Choroid plexus epithelial cell (primary cell): ENCODE results near the gene ATXN7L1.

Source experiments
- DNase-seq: peaks from one replicate; pipeline ENCODE4 v3.0.0-alpha.2; 2010; ENCODE audit warnings: low read depth
- H3K4me3 ChIP-seq: 2 replicates; pipeline ENCODE4 v1.5.1; 2011; ENCODE audit warnings: low read depth, mild to moderate bottlenecking, control low read depth, low read length, moderate library complexity
- CTCF ChIP-seq: conservative IDR thresholded peaks from 2 replicates; pipeline ENCODE4 v1.5.1; 2011; ENCODE audit warnings: low read depth, mild to moderate bottlenecking, control low read depth, inconsistent platforms, low read length, moderate library complexity

Gene ATXN7L1

GRCh38 chr7:105876091-105876963 lies at the start of gene ATXN7L1:
Gene ATXN7L1 (minus strand): TSS chr7:105876599. CDS start chr7:105876558, 41 bp downstream.
- DNase-seq: peak; percentile 99
- no peak for TF ChIP-seq CTCF
- peak within 1 kb of the TSS; percentile 83 for H3K4me3 ChIP-seq

- TF ChIP-seq CTCF: no peak
- no peak for DNase-seq
- H3K4me3 ChIP-seq: no peak overlapping the region
These were observed 49.7 kb upstream of the ATXN7L1 start for GRCh38 chr7:105926131-105926530.

GRCh38 chr7:105924945-105925344 lies 48.5 kb upstream of the ATXN7L1 start:
- no peak for DNase-seq
- no peak for TF ChIP-seq CTCF
- no peak overlapping the region for H3K4me3 ChIP-seq

- peak; percentile 33 for DNase-seq
- TF ChIP-seq CTCF: no peak
- no peak overlapping the region for H3K4me3 ChIP-seq
These were observed 44.4 kb upstream of the ATXN7L1 start for GRCh38 chr7:105920766-105921165.

GRCh38 chr7:105917659-105918058 lies 41.3 kb upstream of the ATXN7L1 start:
- no peak for TF ChIP-seq CTCF
- DNase-seq: no peak

GRCh38 chr7:105916603-105917002 lies 40.2 kb upstream of the ATXN7L1 start:
- TF ChIP-seq CTCF: no peak
- DNase-seq: peak; percentile 52
- H3K4me3 ChIP-seq: no peak overlapping the region

More at GRCh38 chr7:105917659-105918058, 41.3 kb upstream of the ATXN7L1 start:
- H3K4me3 ChIP-seq: no peak overlapping the region

GRCh38 chr7:105913947-105914346 lies 37.5 kb upstream of the ATXN7L1 start:
- no peak for TF ChIP-seq CTCF
- H3K4me3 ChIP-seq: no peak overlapping the region
- DNase-seq: no peak
